ENCODE results near the gene CLPSL2.
A peak's percentile ranks its signal among the peaks of the same experiment; 100 is the strongest.

CLPSL2 gene

GRCh38 chr6:35735452-35735851 lies 40.9 kb upstream of the CLPSL2 start:
- no peak for TF ChIP-seq JUND (IDR thresholded peaks at IDR 0.05; ENCODE audit: low read depth)
- no peak for DNase-seq (ENCODE audit: low read depth in 1 of 2, low spot score in 1 of 2)
- in situ Hi-C loops (cut with HindIII; ENCODE audit: low pct_unique_long_range_greater_than_20kb, low sequenced_read_pairs): no loop called here

DNA sequence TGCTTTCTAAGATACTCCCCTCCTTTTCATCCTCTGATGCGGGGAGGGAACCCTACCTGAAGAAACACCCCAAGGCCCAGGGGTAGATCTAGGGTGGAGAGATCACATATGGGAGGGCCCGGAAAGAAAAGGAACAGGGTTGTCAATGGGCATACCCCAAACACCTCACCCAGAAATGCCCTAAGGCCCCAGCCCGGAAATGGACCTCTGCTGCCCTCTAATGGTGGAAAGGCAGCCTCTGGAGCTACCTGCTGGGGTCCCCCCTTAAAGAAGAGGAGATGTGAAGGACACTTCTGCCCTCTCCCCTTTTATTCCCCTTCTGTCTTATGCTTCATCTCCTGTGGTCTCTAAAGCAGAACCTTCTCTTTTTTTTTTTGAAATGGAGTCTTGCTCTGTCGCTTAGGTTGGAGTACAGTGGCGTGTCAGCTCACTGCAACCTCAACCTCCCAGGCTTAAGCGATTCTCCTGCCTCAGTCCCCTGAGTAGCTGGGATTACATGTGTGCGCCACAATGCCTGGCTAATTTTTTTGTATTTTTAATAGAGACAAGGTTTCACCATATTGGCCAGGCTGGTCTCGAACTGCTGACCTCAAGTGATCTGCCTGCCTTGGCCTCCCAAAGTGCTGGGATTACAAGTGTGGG lies 40.0 kb upstream of the CLPSL2 start:
- in situ Hi-C loops (cut with HindIII; ENCODE audit: low pct_unique_long_range_greater_than_20kb, low sequenced_read_pairs): no loop called here

DNA sequence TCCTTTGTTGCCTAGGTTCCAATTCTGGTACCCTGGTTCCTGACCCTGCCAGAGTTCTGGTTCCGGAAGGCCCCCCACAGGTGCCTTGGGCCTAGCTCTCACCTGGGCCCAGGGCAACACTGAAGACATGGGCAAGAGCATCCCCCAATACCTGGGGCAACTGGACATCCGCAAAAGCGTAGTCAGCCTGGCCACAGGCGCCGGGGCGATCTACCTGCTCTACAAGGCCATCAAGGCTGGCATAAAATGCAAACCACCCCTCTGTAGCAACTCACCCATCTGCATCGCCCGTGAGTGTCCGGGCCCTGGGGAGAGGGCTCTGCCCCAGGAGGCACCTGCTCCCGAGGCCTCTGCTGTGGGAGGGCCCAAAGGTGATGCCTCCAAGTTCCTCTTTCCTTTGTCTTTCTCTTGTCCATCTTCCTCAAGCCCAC lies 39.4 kb upstream of the CLPSL2 start, which contains the start of gene ARMC12:
Gene ARMC12, plus strand, starts transcription at position 51 of the 431 bp plus-strand sequence. Its CDS starts 77 bp downstream, at position 128.
- in situ Hi-C loops (cut with HindIII; ENCODE audit: low pct_unique_long_range_greater_than_20kb, low sequenced_read_pairs): no loop called here
- no peak for DNase-seq (ENCODE audit: low read depth in 1 of 2, low spot score in 1 of 2)
- no peak for TF ChIP-seq JUND (IDR thresholded peaks at IDR 0.05; ENCODE audit: low read depth)

More for the DNA sequence above, 40.0 kb upstream of the CLPSL2 start:
- TF ChIP-seq JUND (IDR thresholded peaks at IDR 0.05; ENCODE audit: low read depth): no peak
- DNase-seq (ENCODE audit: low read depth in 1 of 2, low spot score in 1 of 2): peak; percentile 43 to 76

GRCh38 chr6:35737413-35738211 lies 38.8 kb upstream of the CLPSL2 start:
- DNase-seq (ENCODE audit: low read depth in 1 of 2, low spot score in 1 of 2): peak; percentile 50 to 87
- in situ Hi-C loops (cut with HindIII; ENCODE audit: low pct_unique_long_range_greater_than_20kb, low sequenced_read_pairs): no loop called here
- TF ChIP-seq JUND (IDR thresholded peaks at IDR 0.05; ENCODE audit: low read depth): no peak

- no peak for TF ChIP-seq JUND (IDR thresholded peaks at IDR 0.05; ENCODE audit: low read depth)
- in situ Hi-C loops (cut with HindIII; ENCODE audit: low pct_unique_long_range_greater_than_20kb, low sequenced_read_pairs): no loop called here
- no peak for DNase-seq (ENCODE audit: low read depth in 1 of 2, low spot score in 1 of 2)
These were observed 36.5 kb upstream of the CLPSL2 start for GRCh38 chr6:35739645-35740524.

DNA sequence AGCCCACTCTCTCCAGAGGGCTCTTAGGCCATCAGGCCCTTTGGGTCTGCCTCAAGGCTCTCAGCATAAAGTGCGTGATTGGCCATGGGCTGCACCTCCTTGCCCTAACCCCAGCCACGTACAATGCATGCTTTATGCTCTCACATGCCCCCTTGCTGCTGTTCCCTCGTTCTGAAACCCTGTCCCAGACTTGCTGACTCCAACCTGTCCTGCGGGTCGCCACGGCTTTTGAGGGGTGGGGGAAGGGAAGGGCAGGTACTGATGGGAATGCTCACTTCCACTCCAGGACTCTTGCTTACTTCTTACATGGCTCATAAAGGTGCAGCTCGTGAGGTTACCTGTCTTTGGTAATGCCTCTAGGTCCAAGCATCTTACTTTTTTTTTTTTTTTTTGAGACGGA lies 33.6 kb upstream of the CLPSL2 start:
- in situ Hi-C loops (cut with HindIII; ENCODE audit: low pct_unique_long_range_greater_than_20kb, low sequenced_read_pairs): no loop called here
- no peak for TF ChIP-seq JUND (IDR thresholded peaks at IDR 0.05; ENCODE audit: low read depth)
- no peak for DNase-seq (ENCODE audit: low read depth in 1 of 2, low spot score in 1 of 2)

DNA sequence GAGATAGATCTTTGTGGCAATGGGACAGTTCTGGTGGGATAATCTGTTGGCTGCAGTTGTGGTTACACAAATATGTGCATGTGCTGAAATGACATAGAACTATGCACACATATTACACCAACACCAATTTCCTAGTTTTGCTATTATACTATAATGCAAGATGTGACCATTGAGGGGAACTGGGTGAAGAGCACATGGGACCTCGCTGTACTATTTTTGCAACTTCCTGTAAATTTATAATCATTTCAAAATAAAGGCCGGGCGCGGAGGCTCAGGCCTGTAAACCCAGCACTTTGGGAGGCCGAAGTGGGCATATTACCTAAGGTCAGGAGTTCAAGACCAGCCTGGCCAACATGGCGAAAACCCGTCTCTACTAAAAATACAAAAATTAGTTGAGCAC lies 30.9 kb upstream of the CLPSL2 start:
- no peak for TF ChIP-seq JUND (IDR thresholded peaks at IDR 0.05; ENCODE audit: low read depth)
- in situ Hi-C loops (cut with HindIII; ENCODE audit: low pct_unique_long_range_greater_than_20kb, low sequenced_read_pairs): no loop called here

DNA sequence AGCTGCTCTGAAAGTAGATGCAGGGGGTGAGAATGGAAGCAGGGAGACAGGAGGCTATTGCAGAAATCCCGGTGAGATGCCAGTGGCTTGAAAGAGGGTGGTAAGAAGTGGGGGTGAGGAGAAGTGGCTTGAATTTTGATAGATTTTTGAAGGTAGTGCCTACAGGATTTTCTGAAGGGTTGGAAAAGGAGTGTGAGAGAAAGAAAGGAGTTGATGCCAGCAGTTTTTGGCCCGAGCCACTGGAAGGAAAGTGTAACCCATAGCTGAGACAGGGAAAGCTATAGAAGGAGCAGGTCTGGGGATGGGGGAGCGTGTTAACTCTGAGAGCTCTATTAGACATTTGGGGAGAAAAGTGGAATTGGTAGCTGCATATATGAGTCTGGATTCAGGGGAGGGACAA lies 29.9 kb upstream of the CLPSL2 start:
- no peak for TF ChIP-seq JUND (IDR thresholded peaks at IDR 0.05; ENCODE audit: low read depth)
- in situ Hi-C loops (cut with HindIII; ENCODE audit: low pct_unique_long_range_greater_than_20kb, low sequenced_read_pairs): no loop called here

More for the DNA sequence above, 30.9 kb upstream of the CLPSL2 start:
- no peak for DNase-seq (ENCODE audit: low read depth in 1 of 2, low spot score in 1 of 2)

GRCh38 chr6:35747877-35748276 lies 28.5 kb upstream of the CLPSL2 start:
- DNase-seq (ENCODE audit: low read depth in 1 of 2, low spot score in 1 of 2): no peak
- TF ChIP-seq JUND (IDR thresholded peaks at IDR 0.05; ENCODE audit: low read depth): no peak
- in situ Hi-C loops (cut with HindIII; ENCODE audit: low pct_unique_long_range_greater_than_20kb, low sequenced_read_pairs): no loop called here

More for the DNA sequence above, 29.9 kb upstream of the CLPSL2 start:
- no peak for DNase-seq (ENCODE audit: low read depth in 1 of 2, low spot score in 1 of 2)

DNA sequence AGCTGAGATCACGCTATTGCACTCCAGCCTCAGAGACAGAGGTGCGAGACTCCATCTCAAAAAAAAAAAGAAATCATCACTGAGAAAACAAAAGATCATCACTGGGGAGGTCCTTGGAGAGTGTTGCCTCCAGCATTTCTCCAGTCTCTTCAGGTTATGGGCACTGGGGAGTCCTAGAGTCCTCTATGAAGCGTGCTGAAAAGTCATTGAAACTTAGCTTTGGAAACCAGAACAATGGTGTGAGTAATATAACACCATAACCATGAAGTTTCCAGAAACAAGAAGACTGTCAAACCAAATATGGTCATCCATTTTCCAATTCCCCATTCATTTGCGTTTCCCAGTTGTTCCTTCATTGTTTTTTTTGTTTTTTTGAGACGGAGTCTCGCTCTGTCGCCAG lies 25.8 kb upstream of the CLPSL2 start:
- TF ChIP-seq JUND (IDR thresholded peaks at IDR 0.05; ENCODE audit: low read depth): no peak
- no peak for DNase-seq (ENCODE audit: low read depth in 1 of 2, low spot score in 1 of 2)
- in situ Hi-C loops (cut with HindIII; ENCODE audit: low pct_unique_long_range_greater_than_20kb, low sequenced_read_pairs): no loop called here

DNA sequence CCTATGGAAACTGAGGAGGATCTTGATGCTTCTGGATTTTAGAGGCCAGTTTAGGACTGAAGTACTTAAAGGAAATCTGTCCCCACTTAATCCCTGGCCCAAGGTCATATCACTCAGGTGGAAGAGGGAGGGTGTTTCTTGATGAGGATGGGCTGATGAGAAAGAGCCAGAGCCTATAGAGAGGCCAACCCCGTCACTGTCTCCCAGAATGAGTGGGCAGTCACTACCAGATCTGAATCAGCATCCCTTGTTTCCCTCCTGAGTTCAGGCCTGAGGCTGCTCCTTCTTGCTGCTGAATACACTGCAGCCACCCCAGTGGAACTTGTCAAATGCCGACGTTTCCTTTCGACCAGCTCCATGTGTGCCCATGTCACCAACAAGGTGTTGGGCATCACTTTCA lies 24.8 kb upstream of the CLPSL2 start:
- in situ Hi-C loops (cut with HindIII; ENCODE audit: low pct_unique_long_range_greater_than_20kb, low sequenced_read_pairs): no loop called here
- no peak for TF ChIP-seq JUND (IDR thresholded peaks at IDR 0.05; ENCODE audit: low read depth)
- DNase-seq (ENCODE audit: low read depth in 1 of 2, low spot score in 1 of 2): no peak

DNA sequence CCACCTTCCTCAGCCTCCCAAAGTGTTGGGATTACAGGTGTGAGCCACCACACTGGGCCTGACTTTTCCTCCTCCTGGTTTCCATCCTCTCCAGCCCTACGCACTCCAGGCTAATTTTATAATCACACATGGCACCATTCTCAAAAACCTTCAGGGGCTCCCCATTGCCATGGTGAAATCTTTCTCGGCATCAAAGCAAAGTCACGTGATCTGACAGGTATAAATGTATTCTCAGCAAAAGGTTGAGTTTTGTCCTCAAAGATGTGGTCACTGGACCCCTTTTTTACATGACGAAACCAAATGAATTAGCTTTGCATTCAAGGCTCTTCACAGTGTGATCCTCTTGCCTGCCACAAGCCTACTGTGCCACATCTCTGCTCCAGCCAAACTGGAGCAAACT lies 24.1 kb upstream of the CLPSL2 start:
- DNase-seq (ENCODE audit: low read depth in 1 of 2, low spot score in 1 of 2): no peak
- in situ Hi-C loops (cut with HindIII; ENCODE audit: low pct_unique_long_range_greater_than_20kb, low sequenced_read_pairs): no loop called here
- no peak for TF ChIP-seq JUND (IDR thresholded peaks at IDR 0.05; ENCODE audit: low read depth)

Data from T47D (cell line).